ENCODE results near the gene CPNE1.

DNA sequence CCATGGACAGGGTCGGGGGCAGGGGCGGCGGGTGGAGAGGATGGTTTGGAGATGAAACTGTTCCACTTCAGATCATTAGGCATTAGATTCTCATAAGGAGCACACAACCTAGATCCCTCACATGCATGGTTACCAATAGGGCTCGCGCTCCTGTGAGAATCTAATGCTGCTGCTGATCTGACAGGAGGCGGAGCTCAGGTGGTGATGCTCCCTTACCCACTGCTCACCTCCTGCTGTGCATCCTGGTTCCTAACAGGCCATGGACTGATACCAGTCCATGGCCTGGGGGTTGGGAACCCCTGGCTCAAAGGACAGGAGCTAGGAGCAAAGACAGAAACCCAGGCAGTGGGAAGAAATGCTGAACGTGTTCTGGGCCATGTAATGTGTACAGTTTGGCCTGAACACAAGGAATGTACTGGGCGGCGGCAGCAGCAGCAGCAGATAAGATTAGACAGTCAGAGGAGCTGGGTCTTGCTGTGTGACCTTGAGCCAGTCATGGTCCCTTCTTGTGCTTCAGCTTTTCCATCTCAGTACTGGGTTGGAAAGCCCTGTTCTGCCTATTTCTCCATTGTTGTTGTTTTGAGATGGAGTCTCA, 53.8 kb downstream of the CPNE1 start:
- TF ChIP-seq, protein P1, sequence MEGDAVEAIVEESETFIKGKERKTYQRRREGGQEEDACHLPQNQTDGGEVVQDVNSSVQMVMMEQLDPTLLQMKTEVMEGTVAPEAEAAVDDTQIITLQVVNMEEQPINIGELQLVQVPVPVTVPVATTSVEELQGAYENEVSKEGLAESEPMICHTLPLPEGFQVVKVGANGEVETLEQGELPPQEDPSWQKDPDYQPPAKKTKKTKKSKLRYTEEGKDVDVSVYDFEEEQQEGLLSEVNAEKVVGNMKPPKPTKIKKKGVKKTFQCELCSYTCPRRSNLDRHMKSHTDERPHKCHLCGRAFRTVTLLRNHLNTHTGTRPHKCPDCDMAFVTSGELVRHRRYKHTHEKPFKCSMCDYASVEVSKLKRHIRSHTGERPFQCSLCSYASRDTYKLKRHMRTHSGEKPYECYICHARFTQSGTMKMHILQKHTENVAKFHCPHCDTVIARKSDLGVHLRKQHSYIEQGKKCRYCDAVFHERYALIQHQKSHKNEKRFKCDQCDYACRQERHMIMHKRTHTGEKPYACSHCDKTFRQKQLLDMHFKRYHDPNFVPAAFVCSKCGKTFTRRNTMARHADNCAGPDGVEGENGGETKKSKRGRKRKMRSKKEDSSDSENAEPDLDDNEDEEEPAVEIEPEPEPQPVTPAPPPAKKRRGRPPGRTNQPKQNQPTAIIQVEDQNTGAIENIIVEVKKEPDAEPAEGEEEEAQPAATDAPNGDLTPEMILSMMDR (IDR thresholded peaks at IDR 0.05): no peak
- no peak for TF ChIP-seq SIN3A (IDR thresholded peaks at IDR 0.05; ENCODE audit: borderline replicate concordance, insufficient read depth, low read depth, low read length)
